ENCODE results near the gene CCDC106. TPM values are rescaled to one million over a fixed set of nuclear protein-coding genes. Genes with fewer than 3 reads are reported as not detected.

CCDC106 gene
- total RNA-seq, 1 experiment from 2014 or later, result 19.9 TPM

DNA sequence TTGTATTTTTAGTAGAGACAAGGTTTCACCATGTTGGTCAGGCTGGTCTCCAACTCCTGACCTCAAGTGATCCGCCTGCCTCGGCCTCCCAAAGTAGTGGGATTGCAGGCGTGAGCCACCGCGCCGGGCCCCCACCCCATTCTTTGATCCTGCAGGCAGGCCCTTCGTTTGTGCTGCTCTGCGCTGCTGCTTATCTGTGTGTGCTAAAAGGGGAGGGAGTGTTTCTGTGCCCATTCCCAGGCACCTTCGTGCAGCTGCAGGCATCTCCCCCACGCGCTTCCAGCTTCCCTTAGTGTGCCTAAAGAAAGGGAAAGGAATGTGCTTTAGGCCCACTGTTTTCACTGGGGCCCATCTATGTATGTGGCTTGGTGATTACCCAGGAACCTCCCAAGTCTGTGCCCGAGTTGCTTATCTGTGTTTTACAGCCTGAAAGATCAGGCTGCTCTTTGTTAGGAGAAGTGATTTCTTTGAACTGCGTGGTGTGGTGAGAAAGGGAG lies 54.2 kb downstream of the CCDC106 start:
- no peak overlapping the region for H3K23ac ChIP-seq (ENCODE audit: insufficient read length, low read depth, low read length)
- no peak overlapping the region for H3K4me3 Mint-ChIP-seq
- peaks cover 14% of the 10 kb centered on the region for H3K27me3 Mint-ChIP-seq (ENCODE audit: low read depth)
- no peak overlapping the region for H2AK5ac ChIP-seq (ENCODE audit: insufficient read length, low read length)
- WGBS (ENCODE audit: extremely low coverage, insufficient read length, low lambda C conversion rate), result no CpG with 5 or more reads among the region's 13 CpGs
- no peaks in the 10 kb centered on the region for H3K79me1 ChIP-seq (ENCODE audit: insufficient read depth, low read depth, low read length, poor library complexity, severe bottlenecking)
- no peak overlapping the region for H2BK20ac ChIP-seq (ENCODE audit: low read depth, low read length, poor library complexity, severe bottlenecking)
- H2AFZ ChIP-seq (ENCODE audit: low read length), result no peak overlapping the region
- H2BK120ac ChIP-seq (ENCODE audit: low read depth, low read length, poor library complexity, severe bottlenecking), result no peak overlapping the region
- H4K5ac ChIP-seq (ENCODE audit: insufficient read length, low read depth, low read length), result no peak overlapping the region
- peaks cover 42 to 65% (median 61%) of the 10 kb centered on the region in 3 experiments for H3K36me3 Mint-ChIP-seq (ENCODE audit: insufficient read depth in 1 of 3, low read depth in 3 of 3)
- TF ChIP-seq, protein P1, sequence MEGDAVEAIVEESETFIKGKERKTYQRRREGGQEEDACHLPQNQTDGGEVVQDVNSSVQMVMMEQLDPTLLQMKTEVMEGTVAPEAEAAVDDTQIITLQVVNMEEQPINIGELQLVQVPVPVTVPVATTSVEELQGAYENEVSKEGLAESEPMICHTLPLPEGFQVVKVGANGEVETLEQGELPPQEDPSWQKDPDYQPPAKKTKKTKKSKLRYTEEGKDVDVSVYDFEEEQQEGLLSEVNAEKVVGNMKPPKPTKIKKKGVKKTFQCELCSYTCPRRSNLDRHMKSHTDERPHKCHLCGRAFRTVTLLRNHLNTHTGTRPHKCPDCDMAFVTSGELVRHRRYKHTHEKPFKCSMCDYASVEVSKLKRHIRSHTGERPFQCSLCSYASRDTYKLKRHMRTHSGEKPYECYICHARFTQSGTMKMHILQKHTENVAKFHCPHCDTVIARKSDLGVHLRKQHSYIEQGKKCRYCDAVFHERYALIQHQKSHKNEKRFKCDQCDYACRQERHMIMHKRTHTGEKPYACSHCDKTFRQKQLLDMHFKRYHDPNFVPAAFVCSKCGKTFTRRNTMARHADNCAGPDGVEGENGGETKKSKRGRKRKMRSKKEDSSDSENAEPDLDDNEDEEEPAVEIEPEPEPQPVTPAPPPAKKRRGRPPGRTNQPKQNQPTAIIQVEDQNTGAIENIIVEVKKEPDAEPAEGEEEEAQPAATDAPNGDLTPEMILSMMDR (conservative IDR thresholded peaks at IDR 0.05), result no peak
- DNase-seq, result no peak
- H3K23me2 ChIP-seq (ENCODE audit: insufficient read length, low read depth, low read length, poor library complexity, severe bottlenecking), result no peaks in the 10 kb centered on the region
- no peak overlapping the region for H3K27ac ChIP-seq (ENCODE audit: insufficient read length, low read depth, low read length)
- H4K20me1 ChIP-seq (ENCODE audit: control insufficient read depth, insufficient read depth, insufficient read length), result no peaks in the 10 kb centered on the region
- H3K4ac ChIP-seq (ENCODE audit: low read depth, low read length), result no peak overlapping the region
- no peak overlapping the region for H3K14ac ChIP-seq (ENCODE audit: insufficient read depth, low read length)
- no peak overlapping the region for H4K8ac ChIP-seq (replicated peaks; ENCODE audit: insufficient read length, low read depth, low read length)
- H3T11ph ChIP-seq (ENCODE audit: low read length), result no peak overlapping the region
- no peak overlapping the region for H3K27ac Mint-ChIP-seq
- no peak overlapping the region for H3K9ac ChIP-seq (ENCODE audit: extremely low read depth, insufficient read length, low read length)
- no peak overlapping the region for H2BK15ac ChIP-seq (ENCODE audit: low read depth, low read length)
- H3K4me1 ChIP-seq (ENCODE audit: insufficient read depth, low read length), result no peaks in the 10 kb centered on the region
- peaks cover 28 to 60% of the 10 kb centered on the region in 2 experiments for H3K9me3 Mint-ChIP-seq
- no peak overlapping the region for H3K56ac ChIP-seq (ENCODE audit: insufficient read length, low read depth, low read length)
- no peak overlapping the region for H2BK5ac ChIP-seq (ENCODE audit: insufficient read length, low read length)
- H3K18ac ChIP-seq (ENCODE audit: insufficient read length, low read depth, low read length), result no peak overlapping the region
- no peaks in the 10 kb centered on the region for H3K79me2 ChIP-seq (ENCODE audit: insufficient read depth, low read length)
- H3K4me2 ChIP-seq (ENCODE audit: insufficient read depth, insufficient read length, low read length), result no peak overlapping the region
- no peak overlapping the region for H4K91ac ChIP-seq (ENCODE audit: insufficient read length, low read depth, low read length)
- no peaks in the 10 kb centered on the region for H3K4me1 Mint-ChIP-seq
- H2BK12ac ChIP-seq (ENCODE audit: insufficient read length, low read depth, low read length), result no peak overlapping the region
- H3K27me3 ChIP-seq (ENCODE audit: insufficient read depth, low read length), result no peaks in the 10 kb centered on the region
- no peaks in the 10 kb centered on the region for H3K9me3 ChIP-seq (ENCODE audit: control insufficient read depth, low read depth, low read length)

Other genes with a start within 250 kb of the CCDC106 start
- 391 and 393 TPM in 2 replicates for gene UBE2S, start 240.4 kb upstream of the CCDC106 start, total RNA-seq (2021)
- 0.31 TPM in 2 replicates for gene SHISA7, start 204.9 kb upstream of the CCDC106 start, total RNA-seq (2021)
- gene ISOC2, start 186.6 kb upstream of the CCDC106 start, total RNA-seq (2021), result 68.2 and 72.2 TPM in 2 replicates
- 1.2 and 2.1 TPM in 2 replicates for gene C19orf85, start 183.5 kb upstream of the CCDC106 start, total RNA-seq (2021)
- gene ZNF628, start 171.6 kb upstream of the CCDC106 start, total RNA-seq (2021), result 16.5 and 16.6 TPM in 2 replicates
- 48.7 and 51.2 TPM in 2 replicates for gene NAT14, start 163.0 kb upstream of the CCDC106 start, total RNA-seq (2021)
- 2.5 and 3.2 TPM in 2 replicates for gene SSC5D, start 159.8 kb upstream of the CCDC106 start, total RNA-seq (2021)
- gene SBK2, start 111.1 kb upstream of the CCDC106 start, total RNA-seq (2021), result 2.5 and 2.8 TPM in 2 replicates
- gene SBK3, start 102.7 kb upstream of the CCDC106 start, total RNA-seq (2021), result 0.48 and 0.70 TPM in 2 replicates
- gene ZNF579, start 67.4 kb upstream of the CCDC106 start, total RNA-seq (2021), result 19.9 and 21.5 TPM in 2 replicates
- gene FIZ1, start 48.7 kb upstream of the CCDC106 start, total RNA-seq (2021), result 21.5 and 25.2 TPM in 2 replicates
- 2.9 and 3.0 TPM in 2 replicates for gene ZNF524, start 47.9 kb upstream of the CCDC106 start, total RNA-seq (2021)
- 13.8 and 14.3 TPM in 2 replicates for gene ZNF865, start 42.6 kb upstream of the CCDC106 start, total RNA-seq (2021)
- 9.9 and 10.7 TPM in 2 replicates for gene ZNF784, start 23.6 kb upstream of the CCDC106 start, total RNA-seq (2021)
- 22.4 and 22.8 TPM in 2 replicates for gene ZNF580, start 7.2 kb upstream of the CCDC106 start, total RNA-seq (2021)
- gene ZNF581, start 4.6 kb upstream of the CCDC106 start, total RNA-seq (2021), result 65.1 and 68.0 TPM in 2 replicates
- 321 and 342 TPM in 2 replicates for gene U2AF2, start 6.8 kb downstream of the CCDC106 start, total RNA-seq (2021)
- 158 and 159 TPM in 2 replicates for gene EPN1, start 27.0 kb downstream of the CCDC106 start, total RNA-seq (2021)
- not detected in 2 replicates for gene NLRP9, start 90.2 kb downstream of the CCDC106 start, total RNA-seq (2021)
- not detected in 2 replicates for gene RFPL4A, start 110.9 kb downstream of the CCDC106 start, total RNA-seq (2021)
- not detected in 2 replicates for gene RFPL4AL1, start 120.9 kb downstream of the CCDC106 start, total RNA-seq (2021)
- gene NLRP11, start 183.8 kb downstream of the CCDC106 start, total RNA-seq (2021), result not detected in 2 replicates
- gene NLRP4, start 188.3 kb downstream of the CCDC106 start, total RNA-seq (2021), result not detected in 2 replicates

Data from H9 (cell line).